ENCODE results near the gene POMT1.

GRCh38 chr9:131469356-131469755 is 33.4 kb upstream of the POMT1 start:
- TF ChIP-seq CTCF (conservative IDR thresholded peaks at IDR 0.05; ENCODE audit: low read depth in 2 of 2): no peak
- TF ChIP-seq EZH2 (IDR thresholded peaks at IDR 0.05; ENCODE audit: low read depth, unreplicated experiment): no peak

Measured in GM23338 (cell line).